H1 (cell line): ENCODE measurements around the gene DGKZ. TPM values are rescaled to one million over a fixed set of nuclear protein-coding genes. Genes with fewer than 3 reads are reported as not detected.

Experiments
- ASH2L ChIP-seq: fragments of 200-600, 300-600 bp; sonication (generic); IDR thresholded peaks from one replicate; pipeline ENCODE4 v1.7.1; 2017; ENCODE audit warnings: low read length
- CBX8 ChIP-seq: fragments of 300-800, 300-1000 bp; sonication (generic); IDR thresholded peaks from 2 replicates; pipeline ENCODE4 v1.7.1; 2016; ENCODE audit warnings: low read depth, low read length, borderline replicate concordance
- CEBPB ChIP-seq: IDR thresholded peaks from 2 replicates; pipeline ENCODE4 v1.6.1; 2012; ENCODE audit warnings: low read depth, low read length
- CHD2 ChIP-seq: IDR thresholded peaks from 2 replicates; pipeline ENCODE4 v1.6.1; 2012; ENCODE audit warnings: low read length, improper control_type of control experiment
- CTBP2 ChIP-seq: IDR thresholded peaks from 2 replicates; pipeline ENCODE4 v1.7.0; 2011; ENCODE audit warnings: borderline replicate concordance, mild to moderate bottlenecking, moderate library complexity, mixed read lengths, low read length; ENCODE audit not compliant: insufficient read depth, insufficient read length
- GABPA ChIP-seq: IDR thresholded peaks from 2 replicates; pipeline ENCODE4 v1.6.1; 2011; ENCODE audit warnings: mild to moderate bottlenecking, low read length, moderate library complexity, borderline replicate concordance; ENCODE audit not compliant: insufficient read depth
- GTF2F1 ChIP-seq: IDR thresholded peaks from 2 replicates; pipeline ENCODE4 v1.6.1; 2012; ENCODE audit warnings: low read depth, low read length, improper control_type of control experiment, borderline replicate concordance
- HDAC2 ChIP-seq, 2 experiments: fragments of 300-600 bp in 1 of 2; sonication (generic) in 1 of 2; IDR thresholded peaks; 2 replicates each; pipeline ENCODE4 v1.6.1; 2011 to 2012; ENCODE audit warnings: low read depth in 2 of 2, low read length in 2 of 2, mild to moderate bottlenecking in 2 of 2, moderate library complexity in 2 of 2, borderline replicate concordance in 1 of 2, inconsistent platforms in 1 of 2
- KDM1A ChIP-seq: fragments of 200-600, 300-600 bp; sonication (generic); IDR thresholded peaks from 2 replicates; pipeline ENCODE4 v1.7.1; 2016; ENCODE audit warnings: mild to moderate bottlenecking, low read length, borderline replicate concordance
- KDM4A ChIP-seq: IDR thresholded peaks from one replicate; pipeline ENCODE4 v1.7.1; 2012; ENCODE audit warnings: low read depth, mild to moderate bottlenecking, moderate library complexity, low read length, inconsistent platforms; ENCODE audit not compliant: severe bottlenecking
- MAX ChIP-seq: IDR thresholded peaks from 2 replicates; pipeline ENCODE4 v1.6.1; 2012; ENCODE audit warnings: inconsistent platforms
- NANOG ChIP-seq: IDR thresholded peaks from 2 replicates; pipeline ENCODE4 v1.6.1; 2011; ENCODE audit warnings: low read length, low read depth, mild to moderate bottlenecking, inconsistent platforms; ENCODE audit not compliant: insufficient read depth, poor library complexity, severe bottlenecking
- NRF1 ChIP-seq: IDR thresholded peaks from 2 replicates; pipeline ENCODE4 v1.6.1; 2011; ENCODE audit warnings: mild to moderate bottlenecking, low read depth, low read length, improper control_type of control experiment
- POLR2A ChIP-seq, 2 experiments: IDR thresholded peaks; 1 replicate in 1 of 2; 2 replicates in 1 of 2; pipeline ENCODE4 v1.6.1; 2011; ENCODE audit warnings: low read depth in 2 of 2, low read length in 2 of 2, mild to moderate bottlenecking in 2 of 2; ENCODE audit errors: control extremely low read depth in 1 of 2
- RAD21 ChIP-seq, 2 experiments: IDR thresholded peaks in 1 of 2; conservative IDR thresholded peaks in 1 of 2; 2 replicates each; pipeline ENCODE4 v1.6.1; 2011; ENCODE audit warnings: low read depth in 2 of 2, low read length in 2 of 2, improper control_type of control experiment in 1 of 2, inconsistent platforms in 1 of 2, mild to moderate bottlenecking in 1 of 2, moderate library complexity in 1 of 2
- RBBP5 ChIP-seq: IDR thresholded peaks from 2 replicates; pipeline ENCODE4 v1.7.1; 2012; ENCODE audit warnings: low read depth, mild to moderate bottlenecking, inconsistent platforms, low read length, moderate library complexity, borderline replicate concordance
- SIN3A ChIP-seq, 2 experiments: IDR thresholded peaks in 1 of 2; conservative IDR thresholded peaks in 1 of 2; 2 replicates each; pipeline ENCODE4 v1.6.1; 2011 to 2012; ENCODE audit warnings: low read length in 2 of 2, improper control_type of control experiment in 1 of 2, low read depth in 1 of 2, mild to moderate bottlenecking in 1 of 2
- SP1 ChIP-seq: IDR thresholded peaks from 2 replicates; pipeline ENCODE4 v1.6.1; 2011; ENCODE audit warnings: low read depth, low read length
- SP2 ChIP-seq: IDR thresholded peaks from 2 replicates; pipeline ENCODE4 v1.6.1; 2012; ENCODE audit warnings: mild to moderate bottlenecking, low read length, inconsistent platforms
- TAF1 ChIP-seq: IDR thresholded peaks from 2 replicates; pipeline ENCODE4 v1.6.1; 2011; ENCODE audit warnings: mild to moderate bottlenecking, low read depth, low read length
- TEAD4 ChIP-seq: IDR thresholded peaks from 2 replicates; pipeline ENCODE4 v1.6.1; 2012; ENCODE audit warnings: low read depth, low read length, inconsistent platforms, mixed read lengths
- polyA plus RNA-seq, 7 experiments: library from polyadenylated mRNA; depleted of rRNA in 3 of 7; stranded (reverse) in 5 of 7; unstranded in 2 of 7; fragments of >200 nt in 5 of 7; fragments of 200-250 nt in 2 of 7; gene quantifications; 1 replicate in 5 of 7; 2 replicates in 1 of 7; 4 replicates in 1 of 7; pipeline versions ENCODE4 v1.2.1 to v1.2.3, GENCODE V29; 2011 to 2013; ENCODE audit warnings: missing spikeins in 2 of 7, mixed read lengths in 2 of 7
- total RNA-seq: library from RNA; stranded (reverse); fragmentation: NEBNext Ultra II Directional; extraction: Animal tissue kit (Norgen Biotek cat#: 25700); gene quantifications from 2 replicates; pipeline ENCODE4 v1.2.1, GENCODE V29; 2021
- TF ChIP-seq, protein P1 (sequence below): IDR thresholded peaks from 2 replicates; pipeline ENCODE4 v1.6.1; 2011; ENCODE audit warnings: low read depth, mild to moderate bottlenecking, low read length; ENCODE audit not compliant: insufficient read depth

DGKZ gene
- total and polyA plus RNA-seq, 2 of the 8 experiments (the other 6 are each of a cell fraction or from before 2014, with no cell fraction given) = 84.4 to 184 TPM

GRCh38 chr11:46338988-46339666 is 8.1 kb upstream of the DGKZ start (continued):
- TF ChIP-seq SIN3A (conservative IDR thresholded peaks at IDR 0.05 in 1 of 2, IDR thresholded peaks at IDR 0.05 in 1 of 2; ENCODE audit: low read depth in 1 of 2, low read length in 2 of 2) (0 out of 4 replicates have a peak, but pooled peaks have one; percentile 51 to 72), CHD2 (peak; percentile 65; the same call in 1 of the 2 replicates), CBX8 (no peak), SP1 (peak; percentile 80), NRF1 (peak; percentile 68), CTBP2 (peak; percentile 95), SP2 (no peak), KDM4A (no peak), GTF2F1 (peak; percentile 25; the same call in 1 of the 2 replicates), HDAC2 (IDR thresholded peaks at IDR 0.05; ENCODE audit: borderline replicate concordance in 1 of 2, low read depth in 2 of 2, low read length in 2 of 2) (peak; percentile 90 to 97; a peak in 2 of 4 replicates), TAF1 (no peak), MAX (peak; percentile 87), RAD21 (IDR thresholded peaks at IDR 0.05 in 1 of 2, conservative IDR thresholded peaks at IDR 0.05 in 1 of 2; ENCODE audit: low read depth in 2 of 2, low read length in 2 of 2) (no peak; a peak in 1 of 4 replicates), ASH2L (peak; percentile 96), CEBPB (0 out of 2 replicates have a peak, but pooled peaks have one; percentile 0), TEAD4 (peak; percentile 70), NANOG (peak; percentile 24), GABPA (no peak), POLR2A (IDR thresholded peaks at IDR 0.05; ENCODE audit: control extremely low read depth in 1 of 2, low read depth in 2 of 2, low read length in 2 of 2) (peak in 1 of 2 experiments; percentile 39; a peak in 2 of 3 replicates), RBBP5 (peak; percentile 89; the same call in 1 of the 2 replicates), KDM1A (no peak; the same call in 1 of the 2 replicates)
- TF ChIP-seq, protein P1, sequence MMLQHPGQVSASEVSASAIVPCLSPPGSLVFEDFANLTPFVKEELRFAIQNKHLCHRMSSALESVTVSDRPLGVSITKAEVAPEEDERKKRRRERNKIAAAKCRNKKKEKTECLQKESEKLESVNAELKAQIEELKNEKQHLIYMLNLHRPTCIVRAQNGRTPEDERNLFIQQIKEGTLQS = no peak
